ENCODE data around the gene MACROD2. TPM values are rescaled to one million over a fixed set of nuclear protein-coding genes. Genes with fewer than 3 reads are reported as not detected.

MACROD2 gene
- total RNA-seq, 1 experiment from 2014 or later: 0.24 TPM

DNA sequence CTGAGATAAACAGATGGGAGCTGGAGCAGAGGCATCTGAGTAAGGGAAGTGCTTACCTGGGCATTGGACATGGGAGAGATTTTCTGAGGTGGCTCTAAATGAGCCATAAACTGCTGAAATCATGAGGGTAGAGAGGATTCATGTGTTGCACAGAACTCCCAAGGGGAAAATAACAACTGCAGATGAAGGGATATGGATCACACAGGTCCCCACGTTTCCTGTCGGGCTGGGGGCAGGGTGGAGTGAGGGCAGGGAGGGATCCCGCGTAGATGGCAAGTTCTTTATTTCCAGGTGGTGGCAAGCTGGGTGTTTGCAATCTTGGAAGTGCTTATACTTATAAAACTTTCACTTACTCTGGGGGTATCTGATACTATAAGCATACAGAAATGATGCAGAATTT, 764.7 kb downstream of the MACROD2 start:
- no peak for DNase-seq (ENCODE audit: low read depth)

DNA sequence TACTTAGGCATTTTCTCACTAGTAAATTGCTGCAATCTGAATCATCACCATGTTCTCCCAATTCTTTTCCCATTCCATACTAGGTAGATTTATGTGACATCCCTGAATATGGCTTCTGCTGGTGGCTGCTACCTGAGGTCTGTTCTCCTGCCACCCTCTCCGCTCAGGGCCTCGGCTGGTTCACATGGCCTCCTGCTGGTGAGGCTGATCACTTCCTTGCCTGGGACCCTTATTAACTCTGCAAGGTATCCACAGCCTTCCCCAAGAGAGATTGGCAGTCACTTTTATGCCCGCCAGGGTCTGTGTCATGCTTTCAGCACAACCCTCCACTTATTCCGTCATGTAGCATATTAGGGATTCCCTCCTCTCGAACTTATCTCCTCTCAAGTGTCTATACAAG, 766.6 kb downstream of the MACROD2 start:
- DNase-seq (ENCODE audit: low read depth): no peak

GRCh38 chr20:14764511-14765369, 769.4 kb downstream of the MACROD2 start:
- no peak for DNase-seq (ENCODE audit: low read depth)

GRCh38 chr20:14765370-14765701, 770.0 kb downstream of the MACROD2 start:
- DNase-seq (ENCODE audit: low read depth): no peak

GRCh38 chr20:14773486-14773885, 778.2 kb downstream of the MACROD2 start:
- no peak for DNase-seq (ENCODE audit: low read depth)

GRCh38 chr20:14775778-14776177, 780.5 kb downstream of the MACROD2 start:
- DNase-seq (ENCODE audit: low read depth): peak; percentile 23

DNA sequence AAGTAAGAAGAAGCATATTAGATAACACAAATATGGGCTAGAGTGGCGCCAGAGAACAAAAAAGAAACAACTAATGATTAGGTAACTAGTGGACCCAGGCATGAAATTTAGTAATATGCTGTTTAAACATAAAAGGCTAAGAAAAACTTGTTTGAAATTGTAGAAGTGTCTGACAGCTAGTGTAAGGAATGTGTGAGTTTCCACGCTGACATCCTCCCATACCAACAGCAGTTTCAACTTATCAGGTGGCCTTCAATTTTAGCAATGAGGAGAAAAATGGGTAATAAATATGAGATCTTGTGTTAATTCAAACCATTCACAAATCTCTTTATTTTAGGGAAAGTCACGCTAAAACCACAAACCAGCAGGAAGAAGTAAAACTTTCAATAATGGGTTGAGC, 782.3 kb downstream of the MACROD2 start:
- no peak for DNase-seq (ENCODE audit: low read depth)

DNA sequence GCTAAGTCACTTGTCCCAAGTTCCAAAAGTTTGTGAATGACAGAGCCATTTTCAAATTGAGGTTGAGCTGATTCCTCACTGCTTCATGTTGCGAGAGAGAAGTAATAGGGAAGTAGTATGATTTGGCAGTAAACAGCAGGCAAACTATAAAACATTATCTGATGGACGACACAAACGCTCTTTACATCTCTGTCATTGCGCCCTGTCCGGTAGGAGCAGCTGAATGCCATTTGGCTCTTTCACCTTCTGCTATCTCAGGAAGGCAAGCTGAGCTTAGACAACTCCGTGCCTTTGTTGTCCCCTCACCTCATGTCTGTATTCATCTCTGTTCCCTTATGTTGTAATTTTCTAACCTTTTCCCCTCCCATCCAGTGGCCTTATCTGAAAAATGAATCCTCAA, 782.8 kb downstream of the MACROD2 start:
- DNase-seq (ENCODE audit: low read depth): no peak

DNA sequence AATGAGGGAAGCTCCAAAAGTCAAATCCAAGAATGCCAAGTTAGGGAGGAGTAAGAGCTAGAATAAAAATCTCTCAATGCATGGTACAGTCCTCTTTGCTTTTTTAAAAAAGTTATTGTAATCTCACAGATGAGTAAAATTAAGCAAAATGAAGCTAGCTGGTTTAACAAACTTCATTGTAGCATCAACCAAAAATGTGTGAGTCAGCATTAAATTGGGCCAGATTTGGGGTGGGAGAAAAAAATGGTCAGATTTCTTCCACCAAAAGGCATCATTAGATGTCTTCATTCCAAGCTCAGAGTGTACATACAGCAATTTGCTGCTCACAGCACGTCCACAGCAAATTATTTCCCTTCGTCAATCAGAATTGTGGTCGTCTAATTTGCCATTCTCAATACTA, 783.6 kb downstream of the MACROD2 start:
- no peak for DNase-seq (ENCODE audit: low read depth)

GRCh38 chr20:14780508-14780907, 785.2 kb downstream of the MACROD2 start:
- no peak for DNase-seq (ENCODE audit: low read depth)

DNA sequence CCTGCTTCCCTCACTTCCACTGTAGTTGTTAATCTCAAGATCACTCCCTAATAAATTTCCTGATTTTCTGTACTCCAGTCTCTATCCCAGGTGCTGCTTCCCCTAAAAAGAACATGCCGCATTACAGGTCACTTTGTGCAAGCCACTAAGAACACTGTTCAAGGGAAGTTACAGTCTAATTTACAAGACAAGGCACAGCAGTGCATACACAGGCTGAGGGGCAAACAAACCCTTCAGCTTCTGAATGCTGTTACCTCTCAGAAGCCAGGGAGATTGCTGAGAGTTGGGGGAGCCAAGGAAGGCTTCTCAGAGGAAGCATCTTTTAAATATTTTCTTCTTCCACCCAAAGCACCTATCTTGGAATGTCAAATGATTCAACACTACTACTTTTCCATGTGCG, 787.4 kb downstream of the MACROD2 start:
- DNase-seq (ENCODE audit: low read depth): no peak

- no peak for DNase-seq (ENCODE audit: low read depth)
Measured at GRCh38 chr20:14783766-14784165, 788.5 kb downstream of the MACROD2 start.

GRCh38 chr20:14785065-14785743, 789.9 kb downstream of the MACROD2 start:
- peak; percentile 28 for DNase-seq (ENCODE audit: low read depth)

DNA sequence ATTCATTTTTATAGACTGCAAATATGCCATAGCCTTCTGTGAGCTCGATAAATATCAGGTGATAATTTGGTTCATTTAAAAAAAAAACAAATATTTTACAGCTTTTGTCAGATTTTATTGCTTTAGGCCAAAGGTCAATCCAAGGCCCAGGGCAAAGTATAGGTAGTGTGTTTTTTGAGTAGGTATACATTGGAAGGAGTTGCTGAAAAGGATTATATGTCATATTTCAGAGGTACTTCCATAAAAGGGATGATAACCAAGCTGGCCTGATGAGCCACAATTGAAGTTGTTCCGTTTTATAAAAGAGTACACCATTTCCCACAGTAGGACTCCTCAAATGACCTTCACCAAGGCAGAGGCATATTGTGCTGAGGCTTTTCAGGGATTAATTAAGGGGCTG, 794.9 kb downstream of the MACROD2 start:
- DNase-seq (ENCODE audit: low read depth): no peak

DNA sequence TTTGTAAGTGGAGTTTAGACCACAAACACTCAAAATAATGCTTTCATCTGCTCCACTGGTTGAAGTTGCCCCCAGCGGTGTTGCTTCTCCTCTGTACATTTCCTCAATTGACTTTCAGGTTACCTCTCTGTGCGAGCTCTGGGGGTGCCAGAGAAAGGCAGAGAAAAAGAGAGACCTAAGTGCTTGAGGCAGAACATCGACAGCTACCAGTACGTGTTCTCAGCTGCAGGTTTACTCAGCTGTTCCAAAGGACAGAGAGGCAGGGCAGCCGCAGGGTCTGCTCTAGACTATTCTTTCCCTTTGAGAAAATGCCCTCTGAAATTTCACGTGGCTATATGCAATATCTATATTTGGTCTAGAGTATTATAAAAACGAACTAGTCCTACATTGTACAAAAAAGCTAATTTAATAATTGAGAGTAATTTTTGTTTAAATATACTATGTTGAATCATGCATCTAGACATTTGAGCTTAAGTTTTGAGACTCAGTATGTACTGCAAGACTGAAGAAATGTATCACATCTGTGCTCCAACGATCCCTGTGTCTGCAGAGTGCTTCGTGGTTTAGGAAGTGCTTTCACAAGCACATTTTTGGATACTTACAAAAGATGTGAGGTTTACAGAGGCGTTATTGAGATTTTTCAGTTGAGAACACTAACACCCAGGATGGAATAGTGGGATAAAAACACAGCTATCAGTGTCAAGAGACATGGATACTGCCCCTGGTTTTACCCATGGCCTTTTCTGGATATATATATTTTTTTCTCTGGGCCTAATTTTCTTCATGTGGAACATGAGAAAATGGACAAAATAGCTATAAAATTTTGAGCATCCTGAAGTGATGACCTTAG, 795.7 kb downstream of the MACROD2 start:
- no peak for DNase-seq (ENCODE audit: low read depth)

DNA sequence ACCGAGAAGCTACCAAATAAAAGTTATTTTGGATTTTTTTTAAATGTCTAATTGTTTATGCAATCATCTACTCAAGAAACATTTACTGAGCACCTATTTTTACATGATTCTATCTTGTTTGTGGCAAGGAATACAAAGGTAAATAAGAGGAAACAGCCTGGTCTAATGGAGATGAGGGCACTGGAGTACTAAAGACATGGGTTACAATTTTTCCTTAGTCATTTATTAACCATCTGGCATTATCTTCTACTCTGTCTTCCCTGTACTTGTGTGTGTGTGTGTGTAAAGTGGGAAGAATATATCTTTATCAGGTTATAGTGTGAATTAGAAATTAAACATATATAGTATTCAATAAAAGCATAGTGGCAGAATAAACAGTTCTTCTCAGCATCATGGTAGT, 797.6 kb downstream of the MACROD2 start:
- no peak for DNase-seq (ENCODE audit: low read depth)

DNA sequence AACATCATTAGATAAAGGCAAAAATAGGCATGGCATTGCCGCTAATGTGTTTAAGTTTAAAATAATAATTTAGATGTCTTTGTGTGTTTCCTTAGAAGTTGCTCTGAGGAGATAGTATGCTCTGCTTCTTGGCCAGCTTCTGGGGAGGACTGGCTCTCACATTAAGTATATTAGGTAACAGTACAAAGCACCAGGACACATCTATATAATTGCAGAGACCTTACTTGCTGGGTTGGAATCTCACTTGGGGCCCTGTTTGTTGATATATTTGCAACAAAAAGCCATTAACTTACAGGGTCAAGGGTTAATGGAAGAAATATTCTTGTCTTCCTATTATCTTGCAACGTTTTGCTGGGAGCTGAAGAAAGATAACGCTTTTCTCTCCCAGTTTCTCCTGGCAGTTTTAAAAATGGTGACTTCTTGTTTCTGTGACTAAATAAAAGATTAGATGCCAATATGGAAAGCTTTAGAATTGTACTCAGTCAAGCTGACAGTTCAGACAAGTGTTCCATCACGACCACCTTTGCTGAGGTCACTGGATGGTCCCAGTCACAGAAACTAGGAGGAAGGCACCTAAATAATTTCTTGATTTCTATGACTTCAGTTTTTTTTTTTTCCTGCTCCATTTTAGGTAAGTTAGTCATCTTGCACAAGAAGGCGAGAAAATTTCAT, 804.4 kb downstream of the MACROD2 start:
- no peak for DNase-seq (ENCODE audit: low read depth)

- no peak for DNase-seq (ENCODE audit: low read depth)
Measured at GRCh38 chr20:14800707-14801425, 805.5 kb downstream of the MACROD2 start.

DNA sequence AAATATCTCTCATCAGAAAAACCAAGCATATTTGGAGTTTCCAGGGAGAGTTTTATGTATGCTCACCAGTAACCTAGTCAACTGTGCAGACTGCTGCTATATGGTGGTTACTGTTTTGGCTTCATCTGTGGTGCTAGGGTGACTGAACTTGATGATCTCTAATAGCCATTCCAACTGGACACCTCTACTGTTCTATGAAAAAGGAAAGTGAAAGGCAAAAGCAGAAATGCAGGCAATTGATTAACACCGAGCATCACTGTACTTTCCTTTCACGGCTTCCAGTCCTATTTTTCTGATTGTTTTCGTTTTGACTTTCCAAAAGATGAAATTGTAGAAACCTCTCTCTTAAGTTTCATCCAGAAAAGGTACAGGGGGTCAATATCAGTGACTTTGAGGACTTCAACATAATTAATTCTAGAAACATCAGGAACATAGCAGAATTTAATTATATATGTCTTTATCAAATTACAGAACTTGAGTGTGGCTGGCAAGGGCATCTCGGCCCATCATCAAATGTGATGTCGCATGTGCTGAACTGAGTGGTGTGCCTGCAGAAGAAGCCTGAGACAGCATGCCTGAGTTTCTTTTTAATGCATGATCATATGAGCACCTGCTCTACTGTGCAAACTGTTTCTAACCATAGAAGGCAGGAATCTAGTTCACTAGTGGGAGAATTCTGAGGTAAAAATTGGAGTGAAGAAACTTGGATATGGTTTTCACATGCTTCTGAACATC, 806.4 kb downstream of the MACROD2 start:
- DNase-seq (ENCODE audit: low read depth): no peak

DNA sequence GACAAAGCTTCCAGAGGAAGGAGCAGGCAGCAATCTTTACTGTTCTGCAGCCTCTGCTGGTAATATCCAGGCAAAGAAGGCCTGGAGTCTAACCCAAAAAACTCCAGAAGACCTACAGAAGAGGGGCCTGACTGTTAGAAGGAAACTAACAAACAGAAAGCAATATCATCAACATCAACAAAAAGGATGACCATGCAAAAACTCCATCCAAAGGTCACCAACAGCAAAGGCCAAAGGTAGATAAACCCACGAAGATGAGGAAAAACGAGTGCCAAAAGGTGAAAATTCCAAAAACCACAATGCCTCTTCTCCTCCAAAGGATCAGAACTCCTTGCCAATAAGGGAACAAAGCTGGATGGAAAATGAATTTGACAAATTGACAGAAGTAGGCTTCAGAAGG, 811.9 kb downstream of the MACROD2 start:
- no peak for DNase-seq (ENCODE audit: low read depth)

DNA sequence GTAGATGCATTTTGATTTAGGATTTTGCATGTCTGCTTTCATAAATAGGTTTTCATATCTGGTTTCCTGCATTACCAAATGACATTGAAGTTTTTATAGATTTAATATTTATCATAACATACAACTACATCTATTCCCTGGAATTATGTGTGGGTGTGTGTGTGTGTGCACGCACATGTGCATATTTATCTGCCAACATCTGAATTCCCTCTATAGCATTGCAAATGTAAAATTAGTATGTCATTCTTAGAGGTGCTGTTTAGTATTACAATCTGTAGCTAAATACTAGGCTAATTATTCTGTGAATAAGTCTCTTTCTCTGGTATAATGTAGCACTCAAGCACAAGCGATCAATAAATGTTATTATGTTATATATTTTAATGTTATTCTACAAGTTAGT, 820.0 kb downstream of the MACROD2 start:
- no peak for DNase-seq (ENCODE audit: low read depth)

Measured in RPMI7951 (cell line).